HepG2 (cell line): Measurements from ENCODE around the gene PLPPR3. TPM values are rescaled to one million over a fixed set of nuclear protein-coding genes. Genes with fewer than 3 reads are reported as not detected.

Source experiments
- ATAC-seq: fragments of 200-7000 bp; cut with Tn5 transposase; 3 replicates; pipeline ENCODE4 v1.9.1; 2020; ENCODE audit warnings: mild to moderate bottlenecking, moderate library complexity
- BruUV-seq: library from RNA; stranded (reverse); fragments of 400-500 nt; replicated peaks from 2 replicates; lab custom pipeline; 2021; lab: Mats Ljungman, UMichigan
- CTCF ChIA-PET: fragments of 300-600 bp; formaldehyde crosslinking; extraction: SDS; loops from one replicate; lab custom pipeline; 2021; ENCODE audit warnings: low total read pairs, inconsistent platforms, low intra/inter-chr PET ratio; lab: Yijun Ruan, JAX
- POLR2A ChIA-PET: fragments of 350-600 bp; sonication (Branson Sonifier 250); formaldehyde crosslinking; loops from one replicate; lab custom pipeline; 2020; ENCODE audit warnings: antibody characterized with exemption, inconsistent platforms; lab: Yijun Ruan, JAX
- DNase-seq: peaks from one replicate; pipeline ENCODE4 v3.0.0-alpha.2; 2015; ENCODE audit warnings: low spot score
- FAIRE-seq: peaks from 3 replicates; lab custom pipeline; 2011; peaks lifted over from hg19 to GRCh38; lab: Jason Lieb, UNC
- H2AFZ ChIP-seq: one replicate; pipeline ENCODE4 v1.6.1; 2011; ENCODE audit warnings: low read length, inconsistent platforms
- H3K27ac ChIP-seq: fragments of 300-600 bp; 3 replicates; pipeline ENCODE4 v1.8.0; 2011; ENCODE audit warnings: mixed run types, mild to moderate bottlenecking, mixed read lengths, low read length, inconsistent platforms; ENCODE audit not compliant: insufficient read depth; ENCODE audit errors: extremely low read length
- H3K27me3 ChIP-seq, 2 experiments: fragments of 200-600 bp in 1 of 2; 2 replicates in 1 of 2; 3 replicates in 1 of 2; pipeline versions ENCODE4 v1.6.0 to v1.8.0; 2011; ENCODE audit warnings: low read length in 2 of 2, mild to moderate bottlenecking in 2 of 2, moderate library complexity in 2 of 2, inconsistent platforms in 1 of 2; ENCODE audit not compliant: insufficient read depth in 2 of 2, control insufficient read depth in 1 of 2
- H3K36me3 ChIP-seq, 2 experiments: fragments of 200-600 bp in 1 of 2; replicated peaks in 1 of 2; 2 replicates in 1 of 2; 3 replicates in 1 of 2; pipeline versions ENCODE4 v1.5.1 to v1.8.0; 2011; ENCODE audit warnings: low read length in 2 of 2, inconsistent platforms in 1 of 2; ENCODE audit not compliant: insufficient read depth in 2 of 2, control insufficient read depth in 1 of 2
- H3K4me1 ChIP-seq: 2 replicates; pipeline ENCODE4 v1.5.1; 2012; ENCODE audit warnings: low read length, inconsistent platforms; ENCODE audit not compliant: insufficient read depth
- H3K4me2 ChIP-seq: 2 replicates; pipeline ENCODE4 v1.6.0; 2011; ENCODE audit warnings: low read depth, low read length, inconsistent platforms
- H3K4me3 ChIP-seq, 3 experiments: fragments of 200-600 bp in 1 of 3; sonication (generic), shearing (Covaris generic) in 1 of 3; replicated peaks in 1 of 3; 2 replicates each; pipeline ENCODE4 v1.5.1; 2011 to 2016; ENCODE audit warnings: low read length in 3 of 3, inconsistent platforms in 2 of 3, low read depth in 2 of 3, mild to moderate bottlenecking in 2 of 3, control low read depth in 1 of 3, mixed read lengths in 1 of 3; ENCODE audit not compliant: insufficient read depth in 1 of 3
- H3K79me2 ChIP-seq: one replicate; pipeline ENCODE4 v1.6.1; 2011; ENCODE audit warnings: low read length, inconsistent platforms; ENCODE audit not compliant: insufficient read depth
- H3K9ac ChIP-seq: 2 replicates; pipeline ENCODE4 v1.6.0; 2011; ENCODE audit warnings: mild to moderate bottlenecking, low read depth, low read length, inconsistent platforms; ENCODE audit not compliant: insufficient read depth
- H3K9me3 ChIP-seq: 2 replicates; pipeline ENCODE4 v1.5.1; 2012; ENCODE audit warnings: mild to moderate bottlenecking, low read length
- H4K20me1 ChIP-seq: 2 replicates; pipeline ENCODE4 v1.6.0; 2011; ENCODE audit warnings: inconsistent platforms, mild to moderate bottlenecking, low read length, moderate library complexity; ENCODE audit not compliant: insufficient read depth
- AKAP8 ChIP-seq: sonication (generic); formaldehyde crosslinking; IDR thresholded peaks from 2 replicates; pipeline ENCODE4 v1.5.1; 2020; ENCODE audit warnings: mild to moderate bottlenecking, missing genetic modification reagents
- CENPX ChIP-seq: sonication (generic); formaldehyde crosslinking; IDR thresholded peaks from 2 replicates; pipeline ENCODE4 v1.9.0; 2021; ENCODE audit warnings: mild to moderate bottlenecking, missing genetic modification reagents, moderate library complexity
- CHD4 ChIP-seq: fragments of 200-600 bp; sonication (generic); IDR thresholded peaks from 2 replicates; pipeline ENCODE4 v1.7.0; 2017; ENCODE audit warnings: mild to moderate bottlenecking, low read length, borderline replicate concordance
- ELF4 ChIP-seq: sonication (generic); formaldehyde crosslinking; IDR thresholded peaks from 2 replicates; pipeline ENCODE4 v1.5.0; 2020; ENCODE audit warnings: missing genetic modification reagents, mild to moderate bottlenecking, moderate library complexity, borderline replicate concordance
- KDM6A ChIP-seq: IDR thresholded peaks from 2 replicates; pipeline ENCODE4 v1.6.1; 2016; ENCODE audit warnings: low read depth
- MIER2 ChIP-seq: IDR thresholded peaks from 2 replicates; pipeline ENCODE4 v1.6.1; 2016; ENCODE audit warnings: missing biosample characterization, missing genetic modification reagents
- MXD4 ChIP-seq: IDR thresholded peaks from 2 replicates; pipeline ENCODE4 v1.6.1; 2016; ENCODE audit warnings: mild to moderate bottlenecking, missing biosample characterization, missing genetic modification reagents
- NR2F1 ChIP-seq, 2 experiments: fragments of 450-650 bp in 1 of 2; formaldehyde crosslinking in 1 of 2; IDR thresholded peaks; 2 replicates each; pipeline versions ENCODE4 v1.5.0 to v1.6.1; 2016 to 2020; ENCODE audit warnings: mild to moderate bottlenecking in 1 of 2, missing compliant biosample characterization in 1 of 2, missing genetic modification reagents in 1 of 2, moderate library complexity in 1 of 2
- PAX8 ChIP-seq: sonication (generic); formaldehyde crosslinking; IDR thresholded peaks from 2 replicates; pipeline ENCODE4 v1.8.0; 2022; ENCODE audit warnings: mild to moderate bottlenecking, missing genetic modification reagents, borderline replicate concordance
- RFXAP ChIP-seq: sonication (generic); formaldehyde crosslinking; IDR thresholded peaks from 2 replicates; pipeline ENCODE4 v1.4.0; 2020; ENCODE audit warnings: missing genetic modification reagents, borderline replicate concordance
- RNF2 ChIP-seq: fragments of 450-650 bp; conservative IDR thresholded peaks from 2 replicates; pipeline ENCODE4 v1.6.1; 2016; ENCODE audit warnings: low read depth
- WIZ ChIP-seq: sonication (generic); formaldehyde crosslinking; IDR thresholded peaks from 2 replicates; pipeline ENCODE4 v1.5.1; 2020; ENCODE audit warnings: mild to moderate bottlenecking, missing genetic modification reagents
- ZBTB42 ChIP-seq: sonication (generic); formaldehyde crosslinking; IDR thresholded peaks from 2 replicates; pipeline ENCODE4 v1.5.0; 2020; ENCODE audit warnings: mild to moderate bottlenecking, missing genetic modification reagents
- ZFAT ChIP-seq: sonication (generic); formaldehyde crosslinking; conservative IDR thresholded peaks from 2 replicates; pipeline ENCODE4 v1.8.1; 2023; ENCODE audit warnings: missing genetic modification reagents, inconsistent platforms
- ZMYM2 ChIP-seq: sonication (generic); formaldehyde crosslinking; IDR thresholded peaks from 2 replicates; pipeline ENCODE4 v1.8.0; 2022; ENCODE audit warnings: mild to moderate bottlenecking, missing genetic modification reagents
- ZMYM3 ChIP-seq: sonication (generic); formaldehyde crosslinking; IDR thresholded peaks from 2 replicates; pipeline ENCODE4 v1.5.1; 2020; ENCODE audit warnings: mild to moderate bottlenecking, missing genetic modification reagents
- ZNF263 ChIP-seq: sonication (generic); formaldehyde crosslinking; IDR thresholded peaks from 2 replicates; pipeline ENCODE4 v1.4.0; 2020; ENCODE audit warnings: missing genetic modification reagents
- WGBS: methylation state at CpG from one replicate; pipeline ENCODE4 v1.1.6; 2017; ENCODE audit warnings: low lambda C conversion rate; 5-methylcytosine and 5-hydroxymethylcytosine counted together
- in situ Hi-C: cut with HindIII; loops from 2 replicates; pipeline ENCODE4 v1.10.0; 2017; ENCODE audit warnings: low pct_unique_long_range_greater_than_20kb; ENCODE audit not compliant: extremely low pct_ligation_motif_present
- intact Hi-C: fragments of 100-400 bp; cut with micrococcal nuclease; formaldehyde crosslinking; loops from one replicate; pipeline ENCODE4 v1.10.0; 2022; ENCODE audit not compliant: unreplicated experiment
- polyA plus RNA-seq, 8 experiments: library from polyadenylated mRNA; depleted of rRNA in 3 of 8; stranded (reverse) in 7 of 8; unstranded in 1 of 8; fragments of >200 nt; fragmentation: Illumina TruSeq in 4 of 8; extraction: Trizol in 4 of 8; gene quantifications; 2 replicates each; pipeline versions ENCODE4 v1.2.1 to v1.2.3, GENCODE V29; 2011 to 2016; ENCODE audit warnings: low read depth in 4 of 8, missing spikeins in 1 of 8, mixed read lengths in 1 of 8; ENCODE audit not compliant: insufficient read depth in 1 of 8
- total RNA-seq, 5 experiments: library from RNA; depleted of rRNA; stranded (reverse); fragments of >200 nt; fragmentation: Illumina TruSeq; extraction: Trizol; gene quantifications; 2 replicates each; pipeline ENCODE4 v1.2.3, GENCODE V29; 2016; ENCODE audit warnings: low read depth in 1 of 5
- TF ChIP-seq, protein P1 (sequence below): sonication (generic); formaldehyde crosslinking; IDR thresholded peaks from 2 replicates; pipeline ENCODE4 v1.4.0; 2020; ENCODE audit warnings: missing genetic modification reagents
- TF ChIP-seq, protein P2 (sequence below): sonication (generic); formaldehyde crosslinking; IDR thresholded peaks from 2 replicates; pipeline ENCODE4 v1.5.0; 2020; ENCODE audit warnings: mild to moderate bottlenecking, missing genetic modification reagents

PLPPR3 gene
- total and polyA plus RNA-seq, 2 of the 13 experiments (the other 11 are each of a cell fraction or from before 2014, with no cell fraction given) = 0.07 to 0.16 TPM

DNA sequence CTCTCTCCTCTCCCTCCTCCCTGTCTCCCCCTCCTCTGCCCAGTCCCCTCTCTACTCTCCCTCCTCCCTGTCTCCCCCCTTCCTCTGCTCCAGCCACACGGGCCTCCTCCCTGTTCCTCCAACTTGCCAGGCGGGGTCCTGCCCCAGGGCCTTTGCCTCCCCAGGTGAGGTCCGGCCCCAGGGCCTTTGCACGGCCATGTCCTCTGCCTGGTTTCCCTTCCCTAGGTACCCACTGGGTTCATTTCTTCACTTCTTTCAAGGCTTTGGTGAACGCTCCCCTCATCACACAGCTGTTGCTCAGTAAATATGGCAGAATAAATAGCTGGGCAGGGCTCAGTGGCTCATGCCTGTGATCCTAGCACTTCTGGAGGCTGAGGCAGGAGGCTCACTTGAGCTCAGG lies 49.7 kb downstream of the PLPPR3 start:
- H3K79me2 ChIP-seq = no peaks in the 10 kb centered on the region
- no peak for FAIRE-seq
- no peak for DNase-seq
- H2AFZ ChIP-seq = no peak overlapping the region
- intact Hi-C loops = loop anchor here (5.0 kb wide), 1 partner anchor 85 kb away; the partner anchor contains the start of gene CFD
- CTCF ChIA-PET = interaction anchor here (0.9 kb wide), 1 partner anchor 10 kb away, joined by 3 read pairs; no protein-coding TSS in a partner anchor
- WGBS = 36% methylated on average over 5 of the region's 5 CpGs
- H3K4me2 ChIP-seq = no peak overlapping the region
- H3K27me3 ChIP-seq = no peaks in the 10 kb centered on the region; a peak in 1 of 5 replicates
- H3K9me3 ChIP-seq = no peaks in the 10 kb centered on the region
- H3K4me3 ChIP-seq = no peak overlapping the region
- in situ Hi-C loops = loop anchor here (5.0 kb wide), 1 partner anchor 150 kb away; no protein-coding TSS in a partner anchor
- H3K27ac ChIP-seq = no peak overlapping the region
- no peak overlapping the region for H3K9ac ChIP-seq
- H3K4me1 ChIP-seq = peaks cover 26% of the 10 kb centered on the region
- H4K20me1 ChIP-seq = no peaks in the 10 kb centered on the region
- POLR2A ChIA-PET = no interaction called here
- no peaks in the 10 kb centered on the region for H3K36me3 ChIP-seq
- no peak for ATAC-seq
- no TSS peak for BruUV-seq
- TF ChIP-seq NR2F1 (CRISPR knock-in tag; IDR thresholded peaks at IDR 0.05) = no peak
- TF ChIP-seq CENPX (CRISPR knock-in tag) = no peak
- TF ChIP-seq, protein P1, sequence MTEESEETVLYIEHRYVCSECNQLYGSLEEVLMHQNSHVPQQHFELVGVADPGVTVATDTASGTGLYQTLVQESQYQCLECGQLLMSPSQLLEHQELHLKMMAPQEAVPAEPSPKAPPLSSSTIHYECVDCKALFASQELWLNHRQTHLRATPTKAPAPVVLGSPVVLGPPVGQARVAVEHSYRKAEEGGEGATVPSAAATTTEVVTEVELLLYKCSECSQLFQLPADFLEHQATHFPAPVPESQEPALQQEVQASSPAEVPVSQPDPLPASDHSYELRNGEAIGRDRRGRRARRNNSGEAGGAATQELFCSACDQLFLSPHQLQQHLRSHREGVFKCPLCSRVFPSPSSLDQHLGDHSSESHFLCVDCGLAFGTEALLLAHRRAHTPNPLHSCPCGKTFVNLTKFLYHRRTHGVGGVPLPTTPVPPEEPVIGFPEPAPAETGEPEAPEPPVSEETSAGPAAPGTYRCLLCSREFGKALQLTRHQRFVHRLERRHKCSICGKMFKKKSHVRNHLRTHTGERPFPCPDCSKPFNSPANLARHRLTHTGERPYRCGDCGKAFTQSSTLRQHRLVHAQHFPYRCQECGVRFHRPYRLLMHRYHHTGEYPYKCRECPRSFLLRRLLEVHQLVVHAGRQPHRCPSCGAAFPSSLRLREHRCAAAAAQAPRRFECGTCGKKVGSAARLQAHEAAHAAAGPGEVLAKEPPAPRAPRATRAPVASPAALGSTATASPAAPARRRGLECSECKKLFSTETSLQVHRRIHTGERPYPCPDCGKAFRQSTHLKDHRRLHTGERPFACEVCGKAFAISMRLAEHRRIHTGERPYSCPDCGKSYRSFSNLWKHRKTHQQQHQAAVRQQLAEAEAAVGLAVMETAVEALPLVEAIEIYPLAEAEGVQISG (CRISPR knock-in tag) = no peak
- 0 out of 2 replicates have a peak, but pooled peaks have one; percentile 37 for TF ChIP-seq ZMYM3 (CRISPR knock-in tag)
- TF ChIP-seq ELF4 (CRISPR knock-in tag) = no peak
- TF ChIP-seq PAX8 (CRISPR knock-in tag) = no peak
- no peak for TF ChIP-seq MXD4 (CRISPR knock-in tag)
- no peak for TF ChIP-seq RFXAP
- TF ChIP-seq, protein P2, sequence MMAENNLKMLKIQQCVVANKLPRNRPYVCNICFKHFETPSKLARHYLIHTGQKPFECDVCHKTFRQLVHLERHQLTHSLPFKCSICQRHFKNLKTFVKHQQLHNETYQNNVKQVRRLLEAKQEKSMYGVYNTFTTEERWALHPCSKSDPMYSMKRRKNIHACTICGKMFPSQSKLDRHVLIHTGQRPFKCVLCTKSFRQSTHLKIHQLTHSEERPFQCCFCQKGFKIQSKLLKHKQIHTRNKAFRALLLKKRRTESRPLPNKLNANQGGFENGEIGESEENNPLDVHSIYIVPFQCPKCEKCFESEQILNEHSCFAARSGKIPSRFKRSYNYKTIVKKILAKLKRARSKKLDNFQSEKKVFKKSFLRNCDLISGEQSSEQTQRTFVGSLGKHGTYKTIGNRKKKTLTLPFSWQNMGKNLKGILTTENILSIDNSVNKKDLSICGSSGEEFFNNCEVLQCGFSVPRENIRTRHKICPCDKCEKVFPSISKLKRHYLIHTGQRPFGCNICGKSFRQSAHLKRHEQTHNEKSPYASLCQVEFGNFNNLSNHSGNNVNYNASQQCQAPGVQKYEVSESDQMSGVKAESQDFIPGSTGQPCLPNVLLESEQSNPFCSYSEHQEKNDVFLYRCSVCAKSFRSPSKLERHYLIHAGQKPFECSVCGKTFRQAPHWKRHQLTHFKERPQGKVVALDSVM (CRISPR knock-in tag) = peak; percentile 36; the same call in 1 of the 2 replicates
- peak; percentile 85 for TF ChIP-seq ZNF263 (CRISPR knock-in tag)
- no peak for TF ChIP-seq RNF2
- no peak for TF ChIP-seq ZFAT
- TF ChIP-seq WIZ (CRISPR knock-in tag) = no peak
- no peak for TF ChIP-seq ZBTB42 (CRISPR knock-in tag)
- peak; percentile 71; the same call in 1 of the 2 replicates for TF ChIP-seq CHD4
- no peak for TF ChIP-seq AKAP8
- TF ChIP-seq ZMYM2 (CRISPR knock-in tag) = 0 out of 2 replicates have a peak, but pooled peaks have one; percentile 18
- no peak for TF ChIP-seq MIER2 (CRISPR knock-in tag)
- TF ChIP-seq KDM6A = no peak
